GM12874 (cell line): ENCODE data around the gene ATP6V1C2.

Experiments used
- TF ChIP-seq, protein P1 (sequence below): IDR thresholded peaks from 2 replicates; pipeline ENCODE4 v1.5.1; 2011; ENCODE audit warnings: low read depth, mild to moderate bottlenecking, control low read depth, low read length, moderate library complexity; ENCODE audit not compliant: insufficient read depth

Gene ATP6V1C2

GRCh38 chr2:10820978-10821695 is 99.7 kb downstream of the ATP6V1C2 start:
- TF ChIP-seq, protein P1, sequence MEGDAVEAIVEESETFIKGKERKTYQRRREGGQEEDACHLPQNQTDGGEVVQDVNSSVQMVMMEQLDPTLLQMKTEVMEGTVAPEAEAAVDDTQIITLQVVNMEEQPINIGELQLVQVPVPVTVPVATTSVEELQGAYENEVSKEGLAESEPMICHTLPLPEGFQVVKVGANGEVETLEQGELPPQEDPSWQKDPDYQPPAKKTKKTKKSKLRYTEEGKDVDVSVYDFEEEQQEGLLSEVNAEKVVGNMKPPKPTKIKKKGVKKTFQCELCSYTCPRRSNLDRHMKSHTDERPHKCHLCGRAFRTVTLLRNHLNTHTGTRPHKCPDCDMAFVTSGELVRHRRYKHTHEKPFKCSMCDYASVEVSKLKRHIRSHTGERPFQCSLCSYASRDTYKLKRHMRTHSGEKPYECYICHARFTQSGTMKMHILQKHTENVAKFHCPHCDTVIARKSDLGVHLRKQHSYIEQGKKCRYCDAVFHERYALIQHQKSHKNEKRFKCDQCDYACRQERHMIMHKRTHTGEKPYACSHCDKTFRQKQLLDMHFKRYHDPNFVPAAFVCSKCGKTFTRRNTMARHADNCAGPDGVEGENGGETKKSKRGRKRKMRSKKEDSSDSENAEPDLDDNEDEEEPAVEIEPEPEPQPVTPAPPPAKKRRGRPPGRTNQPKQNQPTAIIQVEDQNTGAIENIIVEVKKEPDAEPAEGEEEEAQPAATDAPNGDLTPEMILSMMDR: no peak

- TF ChIP-seq, protein P1: no peak
Measured at GRCh38 chr2:10824191-10824590, 102.8 kb downstream of the ATP6V1C2 start.

GRCh38 chr2:10826026-10826425 is 104.6 kb downstream of the ATP6V1C2 start:
- TF ChIP-seq, protein P1: no peak

DNA sequence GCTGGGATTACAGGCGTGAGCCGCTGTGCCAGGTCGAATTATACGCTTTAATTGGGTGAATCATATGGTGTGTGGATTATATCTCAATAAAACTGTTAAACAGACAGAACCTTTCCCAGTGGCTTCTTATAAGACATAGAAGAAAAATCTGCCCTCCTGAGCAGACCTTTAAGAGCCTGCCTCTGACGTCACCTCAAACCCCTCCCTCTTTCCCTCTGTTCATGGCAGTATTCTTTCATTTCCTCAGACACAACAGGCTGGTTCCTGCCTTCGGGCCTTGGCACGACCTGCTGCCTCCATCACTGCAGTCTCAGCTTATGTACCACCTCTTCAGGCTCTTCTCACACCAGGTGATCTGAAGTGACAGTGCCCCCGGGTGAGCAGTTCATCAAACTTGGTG is 105.2 kb downstream of the ATP6V1C2 start:
- TF ChIP-seq, protein P1: no peak

GRCh38 chr2:10828346-10828745 is 106.9 kb downstream of the ATP6V1C2 start:
- TF ChIP-seq, protein P1: no peak

- TF ChIP-seq, protein P1: no peak
Measured at GRCh38 chr2:10829299-10829698, 107.9 kb downstream of the ATP6V1C2 start.

- TF ChIP-seq, protein P1: no peak
Measured at GRCh38 chr2:10830203-10830602, 108.8 kb downstream of the ATP6V1C2 start.
